Ishikawa (cell line): Measurements from ENCODE around the gene MDP1.
A peak's percentile ranks its signal among the peaks of the same experiment; 100 is the strongest.

ENCODE experiments used
- CREB1 ChIP-seq: IDR thresholded peaks from 2 replicates; pipeline ENCODE4 v1.6.1; 2012; ENCODE audit warnings: low read depth
- RAD21 ChIP-seq: IDR thresholded peaks from 2 replicates; pipeline ENCODE4 v1.6.1; 2012; ENCODE audit warnings: low read depth
- TAF1 ChIP-seq: IDR thresholded peaks from 2 replicates; pipeline ENCODE4 v1.6.1; 2012; ENCODE audit warnings: low read depth, mild to moderate bottlenecking
- YY1 ChIP-seq: IDR thresholded peaks from 2 replicates; pipeline ENCODE4 v1.6.1; 2012; ENCODE audit warnings: low read depth
- TF ChIP-seq, protein P1 (sequence below): IDR thresholded peaks from 2 replicates; pipeline ENCODE4 v1.6.1; 2012

DNA sequence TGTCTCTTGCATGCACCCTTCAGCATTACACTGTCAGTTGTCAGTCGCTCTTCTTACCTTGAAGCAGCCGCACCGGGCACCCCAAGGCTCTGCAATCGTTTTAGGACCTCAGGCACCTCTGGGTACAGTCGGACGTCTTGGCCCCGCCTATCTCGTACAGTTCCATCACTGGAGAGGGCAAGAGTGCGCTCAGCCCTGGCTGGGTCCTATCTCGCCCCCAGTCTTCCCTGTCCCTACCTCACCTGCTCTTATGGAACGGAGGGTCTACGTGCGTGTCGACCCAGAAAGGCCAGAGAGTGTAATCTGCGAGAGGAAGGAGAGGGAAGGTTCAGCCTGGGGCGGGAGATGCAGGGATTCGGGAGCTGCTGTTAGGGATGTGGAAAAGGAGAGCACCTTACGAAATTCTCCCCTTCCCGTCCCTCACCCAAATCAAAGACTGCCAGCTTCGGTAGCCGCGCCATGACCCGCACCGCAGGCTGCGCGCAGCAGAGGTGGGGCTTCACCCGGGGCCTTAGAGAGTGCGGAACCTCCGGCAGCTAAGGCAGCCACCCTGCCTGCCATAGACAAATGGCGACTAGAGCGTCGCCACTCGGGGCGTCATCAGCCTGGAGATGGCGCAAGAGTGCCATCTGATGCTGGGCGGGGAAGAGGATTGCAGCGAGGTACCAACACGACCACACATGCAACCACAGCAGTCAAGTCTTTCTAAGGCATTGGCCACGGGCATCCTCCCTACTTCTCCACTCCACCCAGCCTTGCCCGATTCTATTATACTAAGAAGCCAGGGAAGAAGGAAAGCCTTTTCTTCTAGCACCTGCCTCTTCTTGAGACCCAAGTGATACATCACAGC lies at the start of gene MDP1:
- TF ChIP-seq, protein P1, sequence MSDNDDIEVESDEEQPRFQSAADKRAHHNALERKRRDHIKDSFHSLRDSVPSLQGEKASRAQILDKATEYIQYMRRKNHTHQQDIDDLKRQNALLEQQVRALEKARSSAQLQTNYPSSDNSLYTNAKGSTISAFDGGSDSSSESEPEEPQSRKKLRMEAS, result peak; percentile 70
- TF ChIP-seq RAD21 (peak; percentile 62), YY1 (peak; percentile 87), CREB1 (peak; percentile 80), TAF1 (peak; percentile 63; the same call in 1 of the 2 replicates)
